Activated CD8-positive, alpha-beta memory T cell treated with anti-CD3 and anti-CD28 coated beads, Interleukin-2, amount 50 U/mL, for 4 hours (primary cell): ENCODE data around the gene SIT1.
A peak's percentile ranks its signal among the peaks of the same experiment; 100 is the strongest.

Experiments used
- DNase-seq: peaks from one replicate; pipeline ENCODE4 v3.0.0-alpha.2; 2020

The SIT1 gene

GRCh38 chr9:35603986-35604577 lies 46.6 kb downstream of the SIT1 start:
- peak; percentile 98 for DNase-seq

DNA sequence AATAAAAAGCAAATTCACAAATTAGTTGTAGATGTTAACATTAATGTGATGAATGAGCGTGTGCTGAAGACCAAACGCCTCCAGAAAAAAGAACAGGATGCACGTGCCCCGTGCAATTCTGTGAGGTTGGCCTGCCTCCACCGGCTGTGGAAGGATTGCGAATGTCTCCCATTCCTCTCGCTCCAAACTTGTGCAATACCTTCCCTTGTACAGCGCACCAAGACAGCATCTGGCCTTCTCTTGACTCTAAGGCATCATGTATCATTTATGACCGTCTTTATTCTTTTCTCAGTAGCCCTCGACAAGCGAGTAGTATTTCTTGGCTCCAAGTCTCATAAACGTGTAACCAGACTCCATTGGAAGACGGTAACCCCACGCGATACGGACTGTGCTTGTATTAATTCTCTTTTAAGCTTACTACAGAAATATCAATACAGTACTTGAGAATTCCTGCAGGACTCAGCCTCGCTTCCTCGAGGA lies 47.2 kb downstream of the SIT1 start:
- DNase-seq: peak; percentile 27

DNA sequence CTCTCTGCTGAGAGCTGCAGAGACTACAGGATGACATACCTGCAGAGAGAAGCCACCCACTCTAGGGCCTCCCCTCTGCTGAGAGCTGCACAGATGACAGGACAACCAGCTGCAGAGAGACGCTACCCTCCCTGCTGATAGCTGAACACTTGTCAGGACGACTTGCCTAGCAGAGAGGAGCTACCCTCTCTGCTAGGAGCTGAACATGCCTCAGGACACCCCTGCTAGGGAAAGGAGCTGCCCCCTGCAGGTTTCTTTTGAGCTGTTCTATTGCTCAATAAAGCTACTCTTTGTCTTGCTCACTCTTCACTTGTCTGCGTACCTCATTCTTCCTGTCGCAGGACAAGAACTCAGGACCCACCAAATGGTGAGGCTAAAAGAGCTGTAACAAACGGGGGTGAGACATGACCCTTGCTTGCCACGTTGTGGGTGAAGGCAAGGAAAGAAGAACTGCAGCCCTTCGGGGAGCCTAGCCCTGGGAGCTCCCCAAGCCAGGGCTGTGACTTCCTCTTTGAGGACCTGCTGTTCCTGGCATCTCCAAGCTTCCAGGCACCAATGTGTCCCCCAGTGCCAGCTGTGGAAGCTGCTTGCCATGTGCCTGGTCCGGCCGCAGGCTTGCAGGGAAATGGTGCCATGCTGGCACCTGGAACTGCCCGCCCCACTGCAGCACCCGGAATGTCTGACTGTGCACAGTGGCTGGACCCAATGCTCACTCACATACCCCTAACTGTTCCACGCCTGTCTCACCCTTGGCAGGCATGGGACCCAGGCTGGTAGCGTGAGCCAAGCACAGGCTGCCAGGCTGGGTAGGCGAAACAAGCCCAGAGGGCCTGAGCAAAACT lies 50.7 kb downstream of the SIT1 start:
- no peak for DNase-seq
